Ramos (cell line): ENCODE results near the gene CPEB2.

Experiments
- in situ Hi-C: fragments of 300-500 bp; cut with MboI; formaldehyde crosslinking; loops from one replicate; pipeline ENCODE4 v1.14.3; 2022; ENCODE audit warnings: low sequenced_read_pairs; ENCODE audit not compliant: unreplicated experiment

Gene CPEB2

GRCh38 chr4:15001869-15002658 lies at the start of gene CPEB2:
TSS of gene CPEB2 (plus strand) at chr4:15002481. CDS start at chr4:15002674, 193 bp downstream.
- in situ Hi-C loops = loop anchor here (25.0 kb wide), 1 partner anchor 660 kb away; the partner anchor contains the start of gene FBXL5

DNA sequence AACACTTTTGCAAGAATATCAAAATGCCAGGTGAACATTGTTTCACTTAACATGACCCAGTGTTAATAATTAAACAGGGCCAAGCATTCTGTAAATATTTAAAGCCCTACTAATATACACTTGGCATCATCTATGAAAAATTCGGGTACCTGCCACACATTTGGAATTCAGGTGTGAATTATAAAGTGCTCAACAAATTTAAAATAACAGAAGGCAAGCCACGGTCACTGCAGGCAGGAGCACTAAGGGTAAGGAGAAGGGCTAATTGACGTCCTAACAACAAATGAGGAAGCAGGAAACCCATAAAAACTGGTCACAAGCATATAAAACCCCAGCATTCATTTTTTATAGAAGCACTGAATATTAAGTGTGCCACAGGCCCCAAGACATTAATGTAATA lies 43.8 kb upstream of the CPEB2 start:
- in situ Hi-C loops = no loop called here

DNA sequence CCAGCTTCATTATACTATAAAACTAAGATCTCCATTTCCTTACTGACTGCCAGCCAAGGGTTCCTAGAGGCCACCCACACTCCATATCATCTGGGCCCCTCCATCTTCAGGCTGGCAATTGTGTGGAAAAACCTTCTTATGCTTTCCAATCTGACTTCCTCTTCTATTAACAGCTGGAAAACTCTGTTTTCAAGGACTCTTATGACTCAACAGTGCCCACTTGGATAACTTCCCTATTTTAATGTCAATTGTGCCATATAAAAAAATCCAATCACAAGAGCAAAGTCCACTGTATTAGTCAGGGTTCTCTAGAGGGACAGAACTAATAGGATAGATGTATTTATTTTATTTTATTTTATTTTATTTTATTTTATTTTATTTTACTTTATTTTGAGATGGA lies 41.0 kb upstream of the CPEB2 start:
- in situ Hi-C loops = no loop called here

- in situ Hi-C loops = no loop called here
Measured at GRCh38 chr4:14965071-14965470, 37.2 kb upstream of the CPEB2 start.

- in situ Hi-C loops = no loop called here
Measured at GRCh38 chr4:14967982-14968381, 34.3 kb upstream of the CPEB2 start.

DNA sequence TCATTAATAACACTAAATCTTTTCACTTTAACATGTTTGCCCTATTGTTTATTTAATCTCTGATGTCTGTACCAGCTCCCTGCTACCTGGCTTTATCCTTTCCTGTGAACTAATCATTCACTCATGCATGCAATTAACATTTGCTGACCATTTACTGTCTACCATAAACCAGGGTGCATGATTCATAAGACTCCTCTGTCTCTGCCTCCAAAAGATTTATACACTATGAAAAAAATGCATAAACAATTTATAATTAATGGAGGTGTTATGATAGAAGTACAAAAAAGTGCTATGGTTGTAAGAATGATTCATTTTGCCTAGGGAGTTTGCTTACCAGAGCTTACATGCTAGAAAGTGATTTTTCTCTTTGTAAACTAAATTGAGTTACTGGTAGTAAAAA lies 24.5 kb upstream of the CPEB2 start:
- in situ Hi-C loops = no loop called here

- in situ Hi-C loops = no loop called here
Measured at GRCh38 chr4:14984448-14984847, 17.8 kb upstream of the CPEB2 start.

DNA sequence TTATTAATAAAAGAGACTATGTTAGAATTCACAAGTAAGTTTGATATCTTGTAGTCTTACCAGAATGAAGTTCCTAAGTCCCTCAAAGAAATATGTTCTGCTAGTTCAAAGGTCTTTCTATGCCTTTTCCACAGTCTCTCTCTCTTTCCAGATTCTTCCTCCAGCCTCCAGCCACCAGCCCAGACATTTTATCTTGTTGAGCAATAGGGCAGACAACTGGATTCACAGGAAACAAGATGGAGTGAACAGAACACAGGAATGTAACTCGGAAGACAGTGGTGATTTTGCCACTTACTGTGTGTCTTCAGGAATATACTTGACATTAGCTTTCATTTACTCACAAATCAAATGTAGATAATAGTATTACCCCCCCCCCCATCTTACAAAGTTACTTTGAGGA lies 17.1 kb upstream of the CPEB2 start:
- in situ Hi-C loops = no loop called here

DNA sequence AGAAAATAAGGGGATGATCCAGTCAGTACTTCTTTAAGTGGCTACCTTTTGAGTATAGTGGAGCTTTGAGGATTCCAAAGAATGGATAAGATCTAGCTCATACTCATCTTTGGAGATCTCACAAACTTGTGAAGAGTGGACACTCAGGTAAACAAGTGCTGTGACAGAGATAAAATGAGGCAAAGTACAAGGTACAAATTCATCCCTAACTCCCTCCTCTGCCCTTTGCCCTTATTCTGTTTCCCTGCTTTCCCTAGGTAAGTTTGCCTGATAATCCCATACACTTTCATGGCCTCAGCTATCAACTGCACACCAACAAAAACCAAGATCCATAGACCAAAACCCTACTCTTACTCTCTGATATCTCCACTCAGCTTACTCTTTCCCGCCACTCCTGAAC lies 16.4 kb upstream of the CPEB2 start:
- in situ Hi-C loops = no loop called here

DNA sequence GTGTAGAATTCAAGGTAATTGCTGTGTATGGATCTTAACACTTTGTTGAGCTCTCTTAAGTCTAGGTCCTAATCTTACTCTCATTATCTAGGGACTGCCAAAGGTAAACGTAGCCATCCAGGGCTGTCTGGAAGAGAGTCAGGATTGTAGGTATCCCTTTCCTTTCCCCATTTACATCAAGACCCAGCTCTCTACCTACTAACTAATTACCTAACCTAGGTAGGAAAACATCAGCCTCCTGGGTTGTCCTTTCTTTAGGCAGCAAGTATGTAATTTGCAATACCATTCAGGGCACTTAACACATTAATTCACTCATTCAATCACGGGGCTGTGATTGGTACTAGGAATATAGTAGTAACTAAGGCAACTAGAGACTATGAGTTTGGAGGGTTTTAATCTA lies 15.2 kb upstream of the CPEB2 start:
- in situ Hi-C loops = no loop called here

DNA sequence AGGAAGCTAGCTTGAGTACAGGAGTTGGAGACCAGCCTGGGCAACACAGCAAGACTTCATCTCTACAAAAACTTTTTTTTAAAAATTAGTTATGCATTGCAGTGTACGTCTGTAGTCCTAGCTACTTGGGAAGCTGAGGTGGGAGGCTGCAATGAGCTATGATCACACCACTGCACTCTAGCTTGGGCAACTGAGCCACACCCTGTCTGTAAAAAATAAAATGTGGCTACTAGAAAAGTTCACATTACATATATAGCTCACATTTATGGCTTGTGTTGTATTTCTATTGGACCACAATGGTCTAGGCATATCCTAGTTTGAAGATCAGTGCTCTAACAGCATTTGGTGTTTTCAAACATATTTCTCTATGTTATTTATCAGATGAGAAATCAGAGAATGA lies 11.8 kb upstream of the CPEB2 start:
- in situ Hi-C loops = no loop called here

DNA sequence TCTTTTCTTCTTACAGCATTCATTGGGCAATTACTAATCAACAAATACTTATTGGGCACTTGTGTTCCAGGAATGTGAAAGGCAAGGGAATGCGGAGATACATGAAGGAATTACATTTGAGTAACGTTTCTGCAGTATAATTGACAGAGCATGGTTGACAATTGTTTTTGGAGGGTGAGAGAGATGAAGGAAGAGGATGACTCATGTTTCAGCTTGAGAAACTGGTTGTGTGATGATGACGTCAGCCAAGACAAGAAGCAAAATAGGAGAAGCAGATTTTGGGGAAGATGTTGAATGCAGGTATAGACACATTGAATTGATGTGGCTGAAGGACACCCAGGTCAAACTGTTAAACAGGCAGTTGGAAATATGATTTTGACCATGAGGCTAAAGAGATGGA lies 8.0 kb upstream of the CPEB2 start:
- in situ Hi-C loops = no loop called here

DNA sequence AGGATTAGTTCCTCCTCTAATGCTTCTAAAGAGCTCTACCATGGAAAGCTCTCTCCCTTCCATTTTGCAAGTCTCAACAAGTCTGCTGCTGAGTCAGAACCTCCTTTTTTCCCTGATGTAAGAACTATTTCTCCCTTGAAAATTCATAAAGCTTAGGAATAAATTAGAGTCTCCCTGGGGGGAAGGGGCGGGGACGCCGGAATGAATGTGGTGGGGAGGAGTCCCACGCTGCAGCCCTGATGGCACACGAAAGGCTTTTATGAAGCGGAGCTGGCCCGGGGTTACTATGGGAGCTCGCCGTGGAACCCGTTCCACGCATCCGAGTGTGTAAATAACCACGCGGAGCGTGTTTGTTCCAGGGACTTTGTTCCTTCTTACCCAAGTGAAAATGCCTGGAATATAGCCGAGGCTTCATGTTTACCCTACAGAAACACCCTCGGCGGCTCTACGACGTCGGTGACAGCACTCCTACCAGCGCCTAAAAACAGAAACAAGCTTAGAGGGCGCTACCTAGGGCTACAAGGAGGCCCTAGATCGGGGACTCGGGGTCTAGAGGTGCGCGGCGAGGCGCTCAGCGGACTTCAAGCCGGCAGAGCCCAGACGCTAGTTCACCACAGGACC lies 923 bp upstream of the CPEB2 start:
- in situ Hi-C loops = loop anchor here (25.0 kb wide), 1 partner anchor 661 kb away; the partner anchor contains the start of gene FBXL5

DNA sequence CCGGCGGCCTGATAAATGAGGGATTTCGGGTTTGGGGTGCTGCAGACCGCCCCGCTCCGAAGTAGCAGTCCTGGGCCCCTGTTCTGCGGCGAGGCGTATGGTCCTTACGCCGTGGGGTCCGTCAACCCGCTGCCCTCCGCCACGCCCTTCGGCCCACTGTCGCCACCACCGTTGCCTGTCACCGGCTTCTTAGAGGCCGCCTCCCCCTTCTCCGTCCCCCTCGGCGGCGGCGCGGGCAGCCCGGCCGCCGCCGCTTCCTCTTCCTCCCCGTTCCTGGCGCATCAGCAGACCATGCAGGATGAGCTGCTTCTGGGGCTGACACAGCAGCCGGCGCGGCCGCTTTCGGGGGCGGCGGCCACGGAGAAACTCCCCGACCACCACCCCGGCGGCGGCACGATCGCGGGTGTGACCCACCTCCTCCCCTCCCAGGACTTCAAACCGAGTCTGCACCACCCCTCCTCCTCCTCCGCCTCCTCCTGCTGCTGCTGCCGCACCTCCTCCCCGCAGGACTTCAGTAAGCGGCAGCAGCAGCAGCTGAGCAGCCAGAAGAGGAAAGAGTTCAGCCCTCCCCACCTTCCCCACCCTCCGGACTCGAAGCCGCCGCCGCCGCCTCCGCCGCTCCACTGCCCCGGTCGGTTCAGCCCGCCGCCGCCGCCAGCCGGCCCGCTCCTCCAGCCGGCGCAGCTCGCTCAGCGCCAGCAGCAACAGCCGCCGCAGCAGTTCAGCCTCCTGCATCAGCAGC lies 549 bp downstream of the CPEB2 start:
- in situ Hi-C loops = loop anchor here (25.0 kb wide), 1 partner anchor 659 kb away; the partner anchor contains the start of gene FBXL5

GRCh38 chr4:15003401-15003890 lies 1.2 kb downstream of the CPEB2 start:
- in situ Hi-C loops = loop anchor here (25.0 kb wide), 1 partner anchor 659 kb away; the partner anchor contains the start of gene FBXL5

GRCh38 chr4:15003891-15004738 lies 1.8 kb downstream of the CPEB2 start:
- in situ Hi-C loops = loop anchor here (25.0 kb wide), 1 partner anchor 658 kb away; the partner anchor contains the start of gene FBXL5

GRCh38 chr4:15004739-15005301 lies 2.5 kb downstream of the CPEB2 start:
- in situ Hi-C loops = loop anchor here (25.0 kb wide), 1 partner anchor 657 kb away; the partner anchor contains the start of gene FBXL5

- in situ Hi-C loops = loop anchor here (25.0 kb wide), 1 partner anchor 657 kb away; the partner anchor contains the start of gene FBXL5
Measured at GRCh38 chr4:15005474-15006115, 3.3 kb downstream of the CPEB2 start.
